ENCODE results near the gene CNTNAP2. TPM values are rescaled to one million over a fixed set of nuclear protein-coding genes. Genes with fewer than 3 reads are reported as not detected.
"Not testable (repeated sequence)": the region's sequence is repeated elsewhere in the genome, so short reads cannot be mapped to it uniquely, and the experiment has no call there.

CNTNAP2 gene
- total RNA-seq, 2 experiments from 2014 or later: not detected

- Mint-ChIP-seq H3K27me3 (ENCODE audit: low read depth) (no peaks in the 10 kb centered on the region), H3K9me3 (ENCODE audit: insufficient read depth) (no peaks in the 10 kb centered on the region), H3K27ac (no peak overlapping the region), H3K36me3 (ENCODE audit: low read depth) (no peaks in the 10 kb centered on the region), H3K4me3 (no peak overlapping the region), H3K4me1 (ENCODE audit: low read depth) (no peaks in the 10 kb centered on the region)
- DNase-seq (no peak), ATAC-seq (no peak)
- POLR2A ChIA-PET: no interaction called here
- CTCF ChIA-PET: no interaction called here
Measured at GRCh38 chr7:147798001-147798400, 1681.4 kb downstream of the CNTNAP2 start.

GRCh38 chr7:147801762-147802161 lies 1685.2 kb downstream of the CNTNAP2 start:
- CTCF ChIA-PET; ATAC-seq; H3K36me3 Mint-ChIP-seq (ENCODE audit: low read depth); H3K4me1 Mint-ChIP-seq (ENCODE audit: low read depth); H3K9me3 Mint-ChIP-seq (ENCODE audit: insufficient read depth); POLR2A ChIA-PET; DNase-seq; H3K27me3 Mint-ChIP-seq (ENCODE audit: low read depth); H3K4me3 Mint-ChIP-seq; H3K27ac Mint-ChIP-seq: not testable (repeated sequence)

- ChIA-PET POLR2A (no interaction called here), CTCF (no interaction called here)
- H3K27ac Mint-ChIP-seq: no peak overlapping the region
- no peaks in the 10 kb centered on the region for H3K27me3 Mint-ChIP-seq (ENCODE audit: low read depth)
- DNase-seq: no peak
- ATAC-seq: no peak
- H3K4me3 Mint-ChIP-seq: no peak overlapping the region
- peaks cover 3% of the 10 kb centered on the region for H3K9me3 Mint-ChIP-seq (ENCODE audit: insufficient read depth)
- H3K36me3 Mint-ChIP-seq (ENCODE audit: low read depth): no peaks in the 10 kb centered on the region
- H3K4me1 Mint-ChIP-seq (ENCODE audit: low read depth): no peaks in the 10 kb centered on the region
Measured at GRCh38 chr7:147803151-147803550, 1686.5 kb downstream of the CNTNAP2 start.

GRCh38 chr7:147803606-147804005 lies 1687.0 kb downstream of the CNTNAP2 start:
- no peak overlapping the region for H3K4me3 Mint-ChIP-seq
- no peaks in the 10 kb centered on the region for H3K27me3 Mint-ChIP-seq (ENCODE audit: low read depth)
- DNase-seq: no peak
- no peaks in the 10 kb centered on the region for H3K36me3 Mint-ChIP-seq (ENCODE audit: low read depth)
- H3K27ac Mint-ChIP-seq: no peak overlapping the region
- no peak for ATAC-seq
- no peaks in the 10 kb centered on the region for H3K4me1 Mint-ChIP-seq (ENCODE audit: low read depth)
- POLR2A ChIA-PET: no interaction called here
- H3K9me3 Mint-ChIP-seq (ENCODE audit: insufficient read depth): peaks cover 3% of the 10 kb centered on the region
- CTCF ChIA-PET: no interaction called here

GRCh38 chr7:147804032-147804431 lies 1687.4 kb downstream of the CNTNAP2 start:
- CTCF ChIA-PET: no interaction called here

GRCh38 chr7:147805996-147806576 lies 1689.5 kb downstream of the CNTNAP2 start:
- ChIA-PET POLR2A (no interaction called here), CTCF (no interaction called here)
- Mint-ChIP-seq H3K36me3 (ENCODE audit: low read depth) (no peaks in the 10 kb centered on the region), H3K4me3 (no peak overlapping the region), H3K27ac (no peak overlapping the region), H3K9me3 (ENCODE audit: insufficient read depth) (peaks cover 3% of the 10 kb centered on the region), H3K4me1 (ENCODE audit: low read depth) (no peaks in the 10 kb centered on the region), H3K27me3 (ENCODE audit: low read depth) (no peaks in the 10 kb centered on the region)
- DNase-seq: no peak
- ATAC-seq: no peak

More at GRCh38 chr7:147804032-147804431, 1687.4 kb downstream of the CNTNAP2 start:
- no peak for DNase-seq
- Mint-ChIP-seq H3K27me3 (ENCODE audit: low read depth) (no peaks in the 10 kb centered on the region), H3K36me3 (ENCODE audit: low read depth) (no peaks in the 10 kb centered on the region), H3K27ac (no peak overlapping the region), H3K9me3 (ENCODE audit: insufficient read depth) (peaks cover 3% of the 10 kb centered on the region), H3K4me3 (no peak overlapping the region), H3K4me1 (ENCODE audit: low read depth) (no peaks in the 10 kb centered on the region)
- ATAC-seq: no peak
- POLR2A ChIA-PET: no interaction called here

- Mint-ChIP-seq H3K9me3 (ENCODE audit: insufficient read depth) (no peaks in the 10 kb centered on the region), H3K4me3 (no peak overlapping the region), H3K36me3 (ENCODE audit: low read depth) (no peaks in the 10 kb centered on the region), H3K27me3 (ENCODE audit: low read depth) (no peaks in the 10 kb centered on the region), H3K27ac (no peak overlapping the region), H3K4me1 (ENCODE audit: low read depth) (no peaks in the 10 kb centered on the region)
- no peak for DNase-seq
- ChIA-PET CTCF (no interaction called here), POLR2A (no interaction called here)
- ATAC-seq: no peak
Measured at GRCh38 chr7:147809786-147810185, 1693.2 kb downstream of the CNTNAP2 start.

GRCh38 chr7:147810269-147810668 lies 1693.7 kb downstream of the CNTNAP2 start:
- Mint-ChIP-seq H3K4me1 (ENCODE audit: low read depth) (no peaks in the 10 kb centered on the region), H3K27me3 (ENCODE audit: low read depth) (no peaks in the 10 kb centered on the region), H3K27ac (no peak overlapping the region), H3K4me3 (no peak overlapping the region), H3K9me3 (ENCODE audit: insufficient read depth) (no peaks in the 10 kb centered on the region), H3K36me3 (ENCODE audit: low read depth) (no peaks in the 10 kb centered on the region)
- DNase-seq (no peak), ATAC-seq (no peak)
- ChIA-PET CTCF (no interaction called here), POLR2A (no interaction called here)

- no peak overlapping the region for H3K4me3 Mint-ChIP-seq
- CTCF ChIA-PET: no interaction called here
Measured at GRCh38 chr7:147811923-147812322, 1695.3 kb downstream of the CNTNAP2 start.

GRCh38 chr7:147813316-147813715 lies 1696.7 kb downstream of the CNTNAP2 start:
- no peak for ATAC-seq
- Mint-ChIP-seq H3K27ac (no peak overlapping the region), H3K9me3 (ENCODE audit: insufficient read depth) (no peaks in the 10 kb centered on the region), H3K4me1 (ENCODE audit: low read depth) (no peaks in the 10 kb centered on the region), H3K4me3 (no peak overlapping the region), H3K36me3 (ENCODE audit: low read depth) (no peaks in the 10 kb centered on the region), H3K27me3 (ENCODE audit: low read depth) (no peaks in the 10 kb centered on the region)
- ChIA-PET POLR2A (no interaction called here), CTCF (no interaction called here)
- no peak for DNase-seq

More at GRCh38 chr7:147811923-147812322, 1695.3 kb downstream of the CNTNAP2 start:
- POLR2A ChIA-PET: no interaction called here
- H3K27me3 Mint-ChIP-seq (ENCODE audit: low read depth): no peaks in the 10 kb centered on the region
- H3K27ac Mint-ChIP-seq: no peak overlapping the region
- H3K9me3 Mint-ChIP-seq (ENCODE audit: insufficient read depth): no peaks in the 10 kb centered on the region
- no peaks in the 10 kb centered on the region for H3K4me1 Mint-ChIP-seq (ENCODE audit: low read depth)
- H3K36me3 Mint-ChIP-seq (ENCODE audit: low read depth): no peaks in the 10 kb centered on the region
- no peak for DNase-seq
- ATAC-seq: no peak

- H3K27ac Mint-ChIP-seq: no peak overlapping the region
- no peak for DNase-seq
- no peaks in the 10 kb centered on the region for H3K36me3 Mint-ChIP-seq (ENCODE audit: low read depth)
- H3K27me3 Mint-ChIP-seq (ENCODE audit: low read depth): no peaks in the 10 kb centered on the region
- H3K4me1 Mint-ChIP-seq (ENCODE audit: low read depth): no peaks in the 10 kb centered on the region
- H3K4me3 Mint-ChIP-seq: no peak overlapping the region
- CTCF ChIA-PET: interaction anchor here (1.2 kb wide), 1 partner anchor 324 kb away, joined by 3 read pairs; no protein-coding TSS in a partner anchor
- POLR2A ChIA-PET: no interaction called here
- ATAC-seq: no peak
- H3K9me3 Mint-ChIP-seq (ENCODE audit: insufficient read depth): no peaks in the 10 kb centered on the region
Measured at GRCh38 chr7:147818317-147818716, 1701.7 kb downstream of the CNTNAP2 start.

- no peaks in the 10 kb centered on the region for H3K9me3 Mint-ChIP-seq (ENCODE audit: insufficient read depth)
- ChIA-PET CTCF (no interaction called here), POLR2A (no interaction called here)
- H3K4me1 Mint-ChIP-seq (ENCODE audit: low read depth): no peaks in the 10 kb centered on the region
- H3K27ac Mint-ChIP-seq: no peak overlapping the region
- no peaks in the 10 kb centered on the region for H3K27me3 Mint-ChIP-seq (ENCODE audit: low read depth)
- no peak for ATAC-seq
- H3K4me3 Mint-ChIP-seq: no peak overlapping the region
- no peaks in the 10 kb centered on the region for H3K36me3 Mint-ChIP-seq (ENCODE audit: low read depth)
- DNase-seq: no peak
Measured at GRCh38 chr7:147824671-147825070, 1708.1 kb downstream of the CNTNAP2 start.

GRCh38 chr7:147829016-147829415 lies 1712.4 kb downstream of the CNTNAP2 start:
- no peaks in the 10 kb centered on the region for H3K27me3 Mint-ChIP-seq (ENCODE audit: low read depth)
- ChIA-PET POLR2A (no interaction called here), CTCF (no interaction called here)
- DNase-seq (no peak), ATAC-seq (no peak)
- no peaks in the 10 kb centered on the region for H3K4me1 Mint-ChIP-seq (ENCODE audit: low read depth)
- H3K27ac Mint-ChIP-seq: no peak overlapping the region
- H3K9me3 Mint-ChIP-seq (ENCODE audit: insufficient read depth): no peaks in the 10 kb centered on the region
- H3K4me3 Mint-ChIP-seq: no peak overlapping the region
- H3K36me3 Mint-ChIP-seq (ENCODE audit: low read depth): no peaks in the 10 kb centered on the region
